Fibroblast of the aortic adventitia (primary cell): ENCODE measurements around the gene PLOD1. TPM values are rescaled to one million over a fixed set of nuclear protein-coding genes. Genes with fewer than 3 reads are reported as not detected.

Experiments
- DNase-seq: peaks from one replicate; pipeline ENCODE4 v3.0.0-alpha.2; 2010; ENCODE audit warnings: low read depth
- H3K4me3 ChIP-seq: 2 replicates; pipeline ENCODE4 v1.5.1; 2011; ENCODE audit warnings: low read depth, mild to moderate bottlenecking, control low read depth, low read length, moderate library complexity
- total RNA-seq: library from RNA; depleted of rRNA; stranded (reverse); fragments of >200 nt; gene quantifications from 2 replicates; pipeline ENCODE4 v1.2.3, GENCODE V29; 2012; ENCODE audit warnings: low replicate concordance
- TF ChIP-seq, protein P1 (sequence below): IDR thresholded peaks from 2 replicates; pipeline ENCODE4 v1.5.1; 2011; ENCODE audit warnings: mild to moderate bottlenecking, low read length, control low read depth, inconsistent platforms; ENCODE audit not compliant: insufficient read depth

PLOD1 gene
- total RNA-seq, 1 donor, result 116 TPM

DNA sequence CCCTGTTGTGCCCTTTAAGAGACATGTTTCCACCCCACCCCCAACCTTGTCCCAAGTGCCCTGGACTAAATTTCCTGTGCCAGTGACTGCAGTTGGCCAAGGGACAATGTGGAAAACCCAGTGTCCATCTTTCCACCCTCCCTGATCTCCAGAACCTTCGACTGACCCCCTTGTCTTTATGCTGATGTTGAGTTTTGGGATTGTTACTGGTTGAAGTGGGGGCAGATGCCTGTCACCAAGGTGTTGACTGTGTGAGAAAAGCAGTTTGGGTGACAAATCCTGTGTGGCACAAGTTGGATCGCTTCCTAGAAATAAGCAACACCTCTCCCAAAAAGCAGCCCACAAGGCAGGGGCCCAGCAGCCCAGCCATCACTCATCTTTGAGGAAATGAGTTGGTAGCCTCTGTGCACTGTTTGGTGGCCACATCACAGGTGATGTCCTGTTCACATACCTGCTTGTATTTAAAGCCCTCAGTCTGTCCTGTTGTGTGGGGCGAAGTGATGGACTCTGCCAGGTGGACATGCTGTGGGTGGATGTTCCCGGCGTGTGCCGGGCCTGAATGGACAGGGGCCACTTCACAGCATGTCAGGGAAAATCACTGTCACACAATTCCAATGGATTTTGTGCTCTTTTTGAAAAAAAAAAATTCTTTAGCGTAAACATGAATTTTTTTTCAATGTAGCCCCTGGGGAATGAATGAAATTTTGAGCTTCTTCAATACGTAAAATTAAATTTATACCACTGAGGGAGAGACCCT is 78.2 kb downstream of the PLOD1 start:
- DNase-seq, result no peak
- no peak overlapping the region for H3K4me3 ChIP-seq
- TF ChIP-seq, protein P1, sequence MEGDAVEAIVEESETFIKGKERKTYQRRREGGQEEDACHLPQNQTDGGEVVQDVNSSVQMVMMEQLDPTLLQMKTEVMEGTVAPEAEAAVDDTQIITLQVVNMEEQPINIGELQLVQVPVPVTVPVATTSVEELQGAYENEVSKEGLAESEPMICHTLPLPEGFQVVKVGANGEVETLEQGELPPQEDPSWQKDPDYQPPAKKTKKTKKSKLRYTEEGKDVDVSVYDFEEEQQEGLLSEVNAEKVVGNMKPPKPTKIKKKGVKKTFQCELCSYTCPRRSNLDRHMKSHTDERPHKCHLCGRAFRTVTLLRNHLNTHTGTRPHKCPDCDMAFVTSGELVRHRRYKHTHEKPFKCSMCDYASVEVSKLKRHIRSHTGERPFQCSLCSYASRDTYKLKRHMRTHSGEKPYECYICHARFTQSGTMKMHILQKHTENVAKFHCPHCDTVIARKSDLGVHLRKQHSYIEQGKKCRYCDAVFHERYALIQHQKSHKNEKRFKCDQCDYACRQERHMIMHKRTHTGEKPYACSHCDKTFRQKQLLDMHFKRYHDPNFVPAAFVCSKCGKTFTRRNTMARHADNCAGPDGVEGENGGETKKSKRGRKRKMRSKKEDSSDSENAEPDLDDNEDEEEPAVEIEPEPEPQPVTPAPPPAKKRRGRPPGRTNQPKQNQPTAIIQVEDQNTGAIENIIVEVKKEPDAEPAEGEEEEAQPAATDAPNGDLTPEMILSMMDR, result no peak

DNA sequence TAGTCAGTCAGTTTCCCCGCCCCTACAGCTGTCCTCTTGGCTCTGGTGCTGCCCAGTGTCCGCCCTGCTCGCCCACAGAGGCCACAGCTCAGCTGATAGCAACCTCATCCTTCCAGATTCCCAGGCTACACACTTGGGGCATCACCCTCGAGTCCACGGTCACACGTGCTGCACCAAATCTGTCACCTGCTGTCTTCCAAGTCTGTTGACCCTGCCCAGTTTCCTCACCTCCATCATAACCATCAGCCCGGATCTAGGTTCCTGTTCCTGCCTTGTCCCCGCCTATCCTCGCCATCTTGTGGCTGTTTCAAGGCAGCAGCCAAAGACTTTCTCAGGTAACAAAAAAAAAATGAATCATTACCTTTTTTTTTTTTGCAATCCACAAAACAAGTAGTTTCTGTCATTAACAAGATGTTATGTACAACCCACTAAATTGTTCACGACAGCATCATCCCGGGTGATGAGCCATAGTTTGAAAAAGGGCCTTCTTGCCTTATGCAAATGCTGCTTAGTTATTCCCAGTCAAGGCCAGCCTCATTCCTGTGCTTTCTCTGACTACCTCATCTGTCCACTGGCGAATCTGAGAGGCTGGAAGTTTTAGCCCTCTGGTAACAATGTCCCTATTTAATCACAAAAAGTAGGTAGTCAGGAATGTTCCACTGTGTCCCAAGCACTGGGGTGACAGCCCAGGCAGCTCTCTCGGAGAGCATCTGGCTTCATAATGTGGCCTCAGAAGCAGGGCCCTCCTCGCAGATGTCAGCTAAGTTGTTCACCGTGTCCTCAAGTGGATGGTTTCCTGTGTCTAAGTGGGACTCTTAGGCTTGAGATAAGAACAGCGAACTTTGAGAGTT is 79.8 kb downstream of the PLOD1 start:
- TF ChIP-seq, protein P1, result no peak
- H3K4me3 ChIP-seq, result no peak overlapping the region
- DNase-seq, result no peak

DNA sequence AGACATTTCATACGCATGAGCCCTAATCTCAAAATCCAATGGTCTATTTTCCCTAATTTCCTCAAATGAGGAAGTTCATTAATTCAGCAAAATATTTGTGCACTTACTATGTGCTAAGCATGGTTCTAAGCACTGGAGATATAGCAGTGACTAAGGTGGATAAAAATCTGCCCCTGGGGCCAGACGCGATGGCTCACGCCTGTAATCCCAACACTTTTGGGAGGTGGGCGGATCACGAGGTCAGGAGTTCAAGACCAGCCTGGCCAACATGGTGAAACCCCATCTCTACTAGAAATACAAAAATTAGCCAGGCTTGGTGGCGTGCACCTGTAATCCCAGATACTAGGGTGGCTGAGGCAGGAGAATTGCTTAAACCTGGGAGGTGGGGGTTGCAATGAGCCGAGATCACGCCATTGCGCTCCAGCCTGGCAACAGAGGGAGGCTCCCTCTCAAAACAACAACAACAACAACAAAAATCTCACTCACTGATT is 80.5 kb downstream of the PLOD1 start:
- DNase-seq, result no peak
- TF ChIP-seq, protein P1, result no peak
- H3K4me3 ChIP-seq, result no peak overlapping the region

GRCh38 chr1:12015499-12015898 is 81.0 kb downstream of the PLOD1 start:
- TF ChIP-seq, protein P1, result no peak
- DNase-seq, result no peak
- H3K4me3 ChIP-seq, result no peak overlapping the region

GRCh38 chr1:12016182-12016581 is 81.7 kb downstream of the PLOD1 start:
- H3K4me3 ChIP-seq, result no peak overlapping the region
- DNase-seq, result no peak
- TF ChIP-seq, protein P1, result no peak

GRCh38 chr1:12019858-12020509 is 85.5 kb downstream of the PLOD1 start:
- peak; percentile 35 for DNase-seq

More at GRCh38 chr1:12019858-12020509, 85.5 kb downstream of the PLOD1 start:
- TF ChIP-seq, protein P1, result no peak
- H3K4me3 ChIP-seq, result peak overlapping the region; percentile 89
